HUES48 (cell line): ENCODE data around the gene CNST.
"Not testable (repeated sequence)": the region's sequence is repeated elsewhere in the genome, so short reads cannot be mapped to it uniquely, and the experiment has no call there.

Experiments
- H3K27ac ChIP-seq: one replicate; pipeline ENCODE4 v1.7.0; 2013; ENCODE audit warnings: low read depth, low read length, inconsistent platforms
- H3K27me3 ChIP-seq: 2 replicates; pipeline ENCODE4 v1.6.1; 2013; ENCODE audit warnings: mild to moderate bottlenecking, low read length; ENCODE audit not compliant: control insufficient read depth, insufficient read depth
- H3K36me3 ChIP-seq: 2 replicates; pipeline ENCODE4 v1.6.1; 2013; ENCODE audit warnings: low read length; ENCODE audit not compliant: control insufficient read depth, insufficient read depth
- H3K4me1 ChIP-seq: 2 replicates; pipeline ENCODE4 v1.6.1; 2013; ENCODE audit warnings: mild to moderate bottlenecking, low read length; ENCODE audit not compliant: control insufficient read depth, insufficient read depth
- H3K4me3 ChIP-seq: 2 replicates; pipeline ENCODE4 v1.5.1; 2013; ENCODE audit warnings: mild to moderate bottlenecking, low read depth, low read length
- H3K9ac ChIP-seq: 2 replicates; pipeline ENCODE4 v1.6.1; 2013; ENCODE audit warnings: mild to moderate bottlenecking, low read depth, low read length, moderate library complexity
- H3K9me3 ChIP-seq: 2 replicates; pipeline ENCODE4 v1.6.1; 2013; ENCODE audit warnings: low read length; ENCODE audit not compliant: control insufficient read depth, insufficient read depth

CNST gene

GRCh38 chr1:246712428-246712827 lies 146.2 kb downstream of the CNST start:
- not testable (repeated sequence) for H3K27ac ChIP-seq, H3K9ac ChIP-seq, H3K4me1 ChIP-seq, H3K27me3 ChIP-seq, H3K4me3 ChIP-seq, H3K36me3 ChIP-seq, H3K9me3 ChIP-seq
